ENCODE results near the gene CAMK2N1.
"Not testable (repeated sequence)": the region's sequence is repeated elsewhere in the genome, so short reads cannot be mapped to it uniquely, and the experiment has no call there.

Gene CAMK2N1

GRCh38 chr1:20485527-20486456 is at the start of gene CAMK2N1:
Gene CAMK2N1 (minus strand): TSS chr1:20486210. CDS start chr1:20485379, 831 bp downstream.
- peak; percentile 83 to 87 for DNase-seq (ENCODE audit: low read depth in 1 of 2, low spot score in 1 of 2)
- TF ChIP-seq JUND (IDR thresholded peaks at IDR 0.05; ENCODE audit: low read depth) = no peak
- in situ Hi-C loops (cut with HindIII; ENCODE audit: low pct_unique_long_range_greater_than_20kb, low sequenced_read_pairs) = no loop called here

- no peak for DNase-seq (ENCODE audit: low read depth in 1 of 2, low spot score in 1 of 2)
- in situ Hi-C loops (cut with HindIII; ENCODE audit: low pct_unique_long_range_greater_than_20kb, low sequenced_read_pairs) = no loop called here
- TF ChIP-seq JUND (IDR thresholded peaks at IDR 0.05; ENCODE audit: low read depth) = no peak
Observed at GRCh38 chr1:20534659-20535417, 48.8 kb upstream of the CAMK2N1 start.

GRCh38 chr1:20533635-20534034 is 47.6 kb upstream of the CAMK2N1 start:
- no peak for DNase-seq (ENCODE audit: low read depth in 1 of 2, low spot score in 1 of 2)
- in situ Hi-C loops (cut with HindIII; ENCODE audit: low pct_unique_long_range_greater_than_20kb, low sequenced_read_pairs) = no loop called here
- no peak for TF ChIP-seq JUND (IDR thresholded peaks at IDR 0.05; ENCODE audit: low read depth)

GRCh38 chr1:20530901-20531300 is 44.9 kb upstream of the CAMK2N1 start:
- in situ Hi-C loops (cut with HindIII; ENCODE audit: low pct_unique_long_range_greater_than_20kb, low sequenced_read_pairs) = no loop called here
- TF ChIP-seq JUND (IDR thresholded peaks at IDR 0.05; ENCODE audit: low read depth) = no peak
- DNase-seq (ENCODE audit: low read depth in 1 of 2, low spot score in 1 of 2) = no peak

- DNase-seq (ENCODE audit: low read depth in 1 of 2, low spot score in 1 of 2) = no peak
- in situ Hi-C loops (cut with HindIII; ENCODE audit: low pct_unique_long_range_greater_than_20kb, low sequenced_read_pairs) = no loop called here
- TF ChIP-seq JUND (IDR thresholded peaks at IDR 0.05; ENCODE audit: low read depth) = no peak
Observed at GRCh38 chr1:20530306-20530705, 44.3 kb upstream of the CAMK2N1 start.

GRCh38 chr1:20528221-20528620 is 42.2 kb upstream of the CAMK2N1 start:
- DNase-seq (ENCODE audit: low read depth in 1 of 2, low spot score in 1 of 2) = no peak
- TF ChIP-seq JUND (IDR thresholded peaks at IDR 0.05; ENCODE audit: low read depth) = no peak
- in situ Hi-C loops (cut with HindIII; ENCODE audit: low pct_unique_long_range_greater_than_20kb, low sequenced_read_pairs) = no loop called here

GRCh38 chr1:20526267-20526666 is 40.3 kb upstream of the CAMK2N1 start:
- no peak for TF ChIP-seq JUND (IDR thresholded peaks at IDR 0.05; ENCODE audit: low read depth)
- DNase-seq (ENCODE audit: low read depth in 1 of 2, low spot score in 1 of 2) = no peak
- in situ Hi-C loops (cut with HindIII; ENCODE audit: low pct_unique_long_range_greater_than_20kb, low sequenced_read_pairs) = no loop called here

GRCh38 chr1:20521960-20522861 is 36.2 kb upstream of the CAMK2N1 start:
- no peak for TF ChIP-seq JUND (IDR thresholded peaks at IDR 0.05; ENCODE audit: low read depth)
- in situ Hi-C loops (cut with HindIII; ENCODE audit: low pct_unique_long_range_greater_than_20kb, low sequenced_read_pairs) = no loop called here
- peak in 1 of 2 experiments; percentile 75 for DNase-seq (ENCODE audit: low read depth in 1 of 2, low spot score in 1 of 2)

GRCh38 chr1:20519609-20520262 is 33.7 kb upstream of the CAMK2N1 start:
- in situ Hi-C loops (cut with HindIII; ENCODE audit: low pct_unique_long_range_greater_than_20kb, low sequenced_read_pairs); DNase-seq (ENCODE audit: low read depth in 1 of 2, low spot score in 1 of 2): not testable (repeated sequence)

- DNase-seq (ENCODE audit: low read depth in 1 of 2, low spot score in 1 of 2) = no peak
- in situ Hi-C loops (cut with HindIII; ENCODE audit: low pct_unique_long_range_greater_than_20kb, low sequenced_read_pairs) = no loop called here
- no peak for TF ChIP-seq JUND (IDR thresholded peaks at IDR 0.05; ENCODE audit: low read depth)
Observed at GRCh38 chr1:20511518-20512428, 25.8 kb upstream of the CAMK2N1 start.

GRCh38 chr1:20508411-20508771 is 22.4 kb upstream of the CAMK2N1 start:
- DNase-seq (ENCODE audit: low read depth in 1 of 2, low spot score in 1 of 2) = no peak
- no peak for TF ChIP-seq JUND (IDR thresholded peaks at IDR 0.05; ENCODE audit: low read depth)
- in situ Hi-C loops (cut with HindIII; ENCODE audit: low pct_unique_long_range_greater_than_20kb, low sequenced_read_pairs) = no loop called here
